NCI-H1694 (cell line): ENCODE results near the gene CAMK4.

Source experiments
- DNase-seq: peaks from one replicate; lab custom pipeline; 2025; lab: John Stamatoyannopoulos, UW

Gene CAMK4

DNA sequence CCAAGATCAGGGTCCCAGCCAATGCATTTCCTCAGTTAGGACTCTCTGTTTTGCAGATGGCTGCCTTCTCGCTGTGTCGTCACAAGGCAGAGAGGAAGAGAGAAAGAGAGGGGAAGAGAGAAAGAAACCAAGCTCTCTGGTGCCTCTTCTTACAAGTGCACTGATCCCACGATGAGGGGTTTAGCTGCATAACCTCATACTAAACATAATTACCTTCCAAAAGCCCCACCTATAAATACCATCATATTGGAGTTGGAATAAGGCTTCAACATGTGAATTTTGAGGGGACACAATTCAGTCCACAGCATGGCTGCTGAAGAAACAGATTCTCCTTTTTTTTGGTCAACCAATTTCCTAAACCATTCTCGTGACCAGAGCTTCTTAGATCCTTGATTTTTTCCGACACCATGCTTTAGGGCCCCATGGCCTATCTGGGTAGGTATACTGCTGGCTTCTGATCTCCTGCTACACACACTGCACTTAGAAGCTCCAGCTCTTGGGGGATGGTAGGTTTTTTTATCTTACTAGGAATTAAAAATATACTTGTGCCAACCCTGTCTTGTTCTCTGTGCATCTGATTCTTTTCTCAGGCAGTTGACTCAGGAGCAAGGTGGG, 5.1 kb downstream of the CAMK4 start:
- no peak for DNase-seq

DNA sequence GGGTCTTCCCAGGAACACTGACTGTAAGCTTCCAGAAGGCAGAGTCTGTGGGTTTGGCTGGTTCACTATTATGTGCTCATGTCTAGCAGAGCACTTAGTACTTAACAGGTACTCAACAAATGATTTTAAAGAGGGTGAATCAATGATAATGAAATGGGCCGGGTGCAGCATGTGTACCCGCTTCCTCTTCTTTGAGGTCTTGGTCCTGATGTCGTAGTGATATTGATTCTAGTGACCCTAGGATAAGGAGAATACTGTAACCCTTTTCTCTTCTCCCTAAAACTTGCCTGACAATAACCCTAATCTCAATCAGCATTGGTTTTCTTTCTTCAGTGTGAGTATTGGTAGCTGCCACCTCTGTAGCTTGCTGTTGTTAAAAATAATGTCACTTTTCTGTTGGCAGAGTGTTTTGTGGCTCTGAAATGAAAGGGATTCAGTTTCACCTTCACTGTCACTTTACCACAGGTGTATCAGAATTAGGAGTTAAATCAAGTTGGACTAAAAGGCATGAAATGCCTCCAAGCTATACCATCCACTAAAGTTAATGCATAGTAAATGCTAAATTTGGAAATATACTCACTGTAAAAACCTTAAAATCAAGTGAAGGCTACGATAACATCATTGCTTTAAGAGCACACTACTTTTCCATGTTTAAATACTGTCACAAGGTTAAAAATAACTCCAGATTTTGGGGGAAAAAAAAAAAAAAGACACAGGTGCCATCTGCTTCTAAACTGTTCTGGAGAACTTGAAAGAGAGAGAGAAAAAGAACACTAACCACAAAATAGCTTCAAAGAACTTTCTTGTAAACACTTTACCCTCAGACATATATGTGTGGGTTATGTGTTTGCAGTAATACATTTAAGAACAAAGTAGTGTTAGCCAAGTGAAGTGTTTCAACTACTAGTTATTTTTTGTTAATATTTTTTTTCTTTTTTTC, 6.0 kb downstream of the CAMK4 start:
- no peak for DNase-seq

- no peak for DNase-seq
Measured at GRCh38 chr5:111231119-111231518, 6.9 kb downstream of the CAMK4 start.

- peak; percentile 23 for DNase-seq
Measured at GRCh38 chr5:111232311-111233051, 8.3 kb downstream of the CAMK4 start.

GRCh38 chr5:111233052-111233374, 8.8 kb downstream of the CAMK4 start:
- DNase-seq: no peak

GRCh38 chr5:111234125-111234524, 9.9 kb downstream of the CAMK4 start:
- no peak for DNase-seq

GRCh38 chr5:111235635-111236034, 11.5 kb downstream of the CAMK4 start:
- DNase-seq: no peak

GRCh38 chr5:111236348-111236747, 12.2 kb downstream of the CAMK4 start:
- no peak for DNase-seq

DNA sequence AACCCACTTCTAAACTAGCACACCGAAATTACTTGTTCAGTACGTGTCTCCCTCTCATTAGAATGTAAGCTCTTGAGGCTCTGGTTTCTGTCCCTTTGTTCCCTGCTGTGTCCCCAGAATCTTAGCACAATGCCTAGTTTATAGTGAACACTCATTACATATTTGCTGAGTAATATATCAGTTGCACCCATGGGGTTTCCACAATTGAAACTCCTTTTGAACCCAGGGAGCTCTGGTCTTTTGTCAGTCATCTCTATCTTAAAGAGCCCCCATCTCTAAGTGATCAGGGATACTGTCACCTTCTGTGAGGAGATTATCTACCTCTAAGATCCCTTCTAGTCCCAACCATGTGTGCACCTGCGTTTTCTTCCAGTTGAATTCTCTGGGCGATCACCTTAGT, 12.8 kb downstream of the CAMK4 start:
- no peak for DNase-seq

DNA sequence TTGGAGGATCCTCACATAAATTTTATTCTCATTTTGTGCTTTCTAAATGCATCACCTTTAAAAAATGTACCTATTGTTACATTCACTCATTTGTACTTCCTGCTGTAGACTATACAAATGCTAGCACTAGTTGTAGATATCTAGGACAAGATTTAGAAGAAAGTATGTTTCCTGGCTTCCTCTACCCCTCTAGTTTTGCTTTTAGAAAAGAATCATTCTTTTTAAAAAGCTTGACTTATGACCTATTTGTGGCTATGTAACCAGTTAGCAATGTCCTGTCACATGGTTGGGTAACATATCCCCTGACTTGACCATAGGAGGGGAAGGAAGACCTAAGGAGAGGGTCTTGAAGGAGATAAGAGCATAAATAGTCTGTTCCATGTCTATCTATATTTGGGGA, 13.3 kb downstream of the CAMK4 start:
- DNase-seq: no peak

DNA sequence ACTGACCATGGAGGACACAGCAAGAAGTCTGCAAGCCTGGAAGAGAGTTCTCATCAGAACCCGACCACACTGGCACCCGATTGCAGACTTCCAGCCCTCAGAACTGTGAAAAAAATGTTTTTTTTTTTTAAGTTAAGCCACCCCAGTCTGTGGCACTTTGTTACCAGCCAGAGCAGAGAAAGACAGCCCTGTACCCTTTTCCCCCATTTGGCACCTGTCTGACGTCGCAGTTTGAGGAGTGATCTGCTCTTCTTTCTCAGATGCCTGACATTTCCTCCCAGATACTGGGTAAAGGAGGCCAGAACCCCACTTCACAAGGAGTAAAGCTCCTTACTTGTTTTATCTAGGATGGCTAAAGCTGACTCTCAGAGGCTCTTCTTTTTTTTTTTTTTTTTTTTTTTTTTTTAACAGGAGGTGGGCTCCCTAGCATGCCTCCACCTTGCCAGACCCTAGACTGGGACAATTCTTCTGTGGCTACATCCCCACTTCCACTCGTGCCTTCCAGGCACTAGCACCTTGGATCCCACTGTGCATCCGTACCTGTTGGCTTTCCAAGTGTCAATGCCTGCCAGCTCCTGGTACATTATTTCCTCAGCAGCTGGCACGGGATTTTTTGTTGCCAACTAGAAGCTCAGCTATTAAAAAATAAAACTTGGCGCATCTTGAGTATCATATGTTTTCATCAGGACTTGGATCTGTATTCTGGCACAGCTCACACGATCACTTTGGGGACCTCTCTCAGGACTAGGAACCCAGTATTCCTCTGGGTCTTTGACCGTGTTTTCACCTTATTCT, 14.4 kb downstream of the CAMK4 start:
- peak; percentile 11 for DNase-seq

- no peak for DNase-seq
Measured at GRCh38 chr5:111241696-111242095, 17.5 kb downstream of the CAMK4 start.

DNA sequence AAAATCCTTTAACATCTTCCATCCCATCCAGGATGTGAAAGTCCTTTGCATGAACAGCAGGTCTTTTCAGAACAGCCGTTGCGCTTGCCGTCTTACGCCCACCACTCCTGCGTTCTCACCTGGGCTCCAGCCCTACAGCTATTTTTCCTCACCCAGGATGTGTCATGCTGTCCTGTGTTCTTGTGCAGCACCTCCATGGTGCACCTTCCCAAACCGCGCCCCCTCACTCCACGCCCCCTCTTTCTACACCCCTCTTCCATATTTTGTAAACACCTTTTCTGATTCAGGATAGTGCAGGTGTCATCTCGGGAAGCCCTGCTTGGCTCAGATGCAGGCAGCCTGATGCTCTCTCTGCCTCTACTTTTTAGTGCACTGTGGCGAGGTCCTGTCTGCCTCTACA, 18.4 kb downstream of the CAMK4 start:
- DNase-seq: no peak

DNA sequence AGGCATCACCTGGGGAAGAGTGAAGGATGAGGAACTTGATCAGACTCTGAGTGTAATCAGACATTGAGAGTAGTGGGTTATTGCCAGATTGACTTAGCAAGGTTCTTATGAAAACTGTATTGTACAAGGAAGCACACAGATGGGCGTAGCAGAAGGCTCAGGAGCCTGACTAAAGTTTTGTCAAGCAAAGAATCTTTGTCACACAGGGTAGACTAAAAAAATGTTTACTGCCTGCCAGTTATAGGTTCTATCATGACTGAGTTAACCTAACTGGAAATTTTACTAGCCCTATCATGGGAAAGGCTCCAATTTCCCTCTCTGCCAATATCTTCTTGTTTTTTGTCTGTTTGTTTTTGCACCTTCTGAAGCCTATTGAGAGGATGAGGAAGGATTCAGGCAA, 19.1 kb downstream of the CAMK4 start:
- DNase-seq: no peak

GRCh38 chr5:111245654-111246053, 21.5 kb downstream of the CAMK4 start:
- no peak for DNase-seq

GRCh38 chr5:111246459-111246858, 22.3 kb downstream of the CAMK4 start:
- DNase-seq: no peak

DNA sequence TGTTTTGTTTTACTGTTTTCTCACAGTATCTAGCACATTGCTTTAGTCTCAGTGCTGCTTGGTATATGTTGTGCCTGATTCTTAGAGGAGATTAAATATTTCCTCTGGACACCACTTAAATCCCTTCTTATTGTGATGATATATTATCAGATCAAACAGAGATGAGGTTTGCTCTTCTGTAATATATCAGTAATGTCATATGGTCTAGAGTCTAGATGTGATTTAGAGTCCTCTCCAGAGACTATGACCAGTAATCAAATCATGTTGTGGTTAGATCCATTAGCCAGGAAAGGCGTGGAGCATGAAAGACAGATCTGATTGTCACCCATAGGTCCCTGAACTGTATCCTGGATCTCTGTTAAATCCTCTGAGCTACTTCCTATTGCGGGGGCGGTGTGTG, 24.4 kb downstream of the CAMK4 start:
- DNase-seq: no peak

DNA sequence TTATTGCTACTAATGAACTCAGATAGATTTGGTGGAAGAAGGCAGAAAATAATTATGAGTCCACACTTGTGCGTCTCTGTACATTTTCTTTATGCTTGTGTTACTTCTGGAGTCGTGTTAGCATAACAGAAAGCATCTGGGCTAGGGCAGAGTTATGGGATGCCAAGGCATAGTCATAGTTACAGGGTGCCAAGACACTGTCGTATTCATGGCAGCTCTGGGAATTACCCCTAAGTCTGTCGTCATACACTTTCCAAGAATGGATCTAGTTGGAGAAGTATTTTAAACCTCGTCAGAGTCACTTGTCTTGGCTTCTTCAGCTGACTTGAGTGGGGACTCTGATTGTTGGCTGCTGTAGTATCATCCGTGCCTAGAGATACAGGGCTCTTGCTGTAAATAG, 27.7 kb downstream of the CAMK4 start:
- DNase-seq: no peak

DNA sequence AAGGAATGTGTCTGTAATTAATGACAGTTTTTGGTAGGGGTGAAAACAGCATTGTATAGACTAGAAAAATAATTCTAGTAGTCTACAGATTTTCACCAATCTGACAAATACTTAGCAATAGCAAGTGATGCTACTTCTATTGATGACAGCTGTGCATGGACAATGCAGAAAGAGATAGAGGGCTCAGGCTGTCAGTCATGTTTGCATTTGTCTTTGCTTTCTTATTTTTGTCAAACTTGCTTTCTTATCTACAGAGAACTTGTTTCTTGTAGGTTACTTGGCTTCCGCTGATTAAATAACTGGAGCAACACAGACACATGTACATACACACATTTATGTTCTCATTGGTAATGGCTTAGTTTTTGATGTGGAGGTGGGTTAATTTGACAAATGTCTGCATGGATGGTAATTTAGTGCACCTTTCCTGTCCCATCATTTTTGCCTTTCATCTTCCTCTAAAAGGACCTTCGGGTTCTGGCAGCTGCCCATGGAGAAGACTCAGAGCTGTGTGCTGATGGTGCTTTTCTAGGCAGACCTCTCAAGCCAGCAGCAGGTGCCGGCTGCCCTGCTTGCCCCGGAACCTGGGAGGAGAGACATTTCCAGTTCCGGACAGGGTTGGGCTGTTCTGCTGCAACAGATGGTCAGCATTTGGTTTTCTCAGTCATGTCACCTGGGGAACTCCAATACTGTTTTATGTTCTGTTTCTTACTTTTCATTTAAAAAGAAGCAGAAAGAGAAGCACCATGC, 28.8 kb downstream of the CAMK4 start:
- no peak for DNase-seq

- DNase-seq: peak; percentile 5
Measured at GRCh38 chr5:111254613-111255012, 30.4 kb downstream of the CAMK4 start.

DNA sequence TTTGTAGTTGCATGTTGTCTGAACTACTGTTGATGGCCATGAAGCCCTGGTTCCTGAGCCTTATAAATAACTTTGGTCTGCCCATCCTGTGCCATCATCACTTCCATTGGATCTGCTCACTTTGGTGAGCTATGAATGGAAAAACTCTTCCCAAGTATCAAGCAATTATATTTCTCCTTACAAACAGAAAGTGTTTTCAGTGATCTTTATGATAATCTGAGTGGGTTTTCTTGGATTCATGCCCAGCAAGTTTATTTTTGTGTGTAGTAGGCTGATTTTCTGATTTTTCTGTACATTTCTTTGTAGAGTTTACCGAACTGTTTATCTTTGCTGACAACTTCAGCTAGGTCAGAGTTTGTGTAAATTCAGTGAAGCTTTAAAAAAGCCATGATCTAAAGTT, 31.0 kb downstream of the CAMK4 start:
- DNase-seq: no peak
